NCI-H345 treated with DMSO at 0.1 percent for 48 hours (cell line): ENCODE results near the gene MACC1.

Experiments
- DNase-seq: peaks from one replicate; lab custom pipeline; 2025; ENCODE audit not compliant: unreplicated experiment; lab: John Stamatoyannopoulos, UW

The MACC1 gene

DNA sequence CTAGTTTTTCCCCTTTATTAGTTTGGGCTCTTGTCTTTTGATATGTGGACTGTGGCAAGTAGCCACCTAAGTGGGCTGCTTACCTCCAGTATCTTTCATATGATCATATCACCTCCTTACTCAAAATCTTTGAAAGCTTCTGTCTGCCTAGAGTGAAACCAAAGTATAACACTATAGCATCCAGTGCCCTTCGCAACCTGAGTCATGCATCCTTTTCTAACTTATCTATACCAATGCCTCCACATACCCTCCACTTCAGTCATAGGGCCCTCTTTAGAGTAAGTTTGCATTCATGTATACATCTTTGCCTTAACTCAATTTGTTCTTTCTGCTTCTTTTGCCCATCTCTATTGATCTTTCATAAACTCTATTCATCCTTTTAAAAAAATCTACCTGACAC is 15.7 kb upstream of the MACC1 start:
- DNase-seq: no peak

DNA sequence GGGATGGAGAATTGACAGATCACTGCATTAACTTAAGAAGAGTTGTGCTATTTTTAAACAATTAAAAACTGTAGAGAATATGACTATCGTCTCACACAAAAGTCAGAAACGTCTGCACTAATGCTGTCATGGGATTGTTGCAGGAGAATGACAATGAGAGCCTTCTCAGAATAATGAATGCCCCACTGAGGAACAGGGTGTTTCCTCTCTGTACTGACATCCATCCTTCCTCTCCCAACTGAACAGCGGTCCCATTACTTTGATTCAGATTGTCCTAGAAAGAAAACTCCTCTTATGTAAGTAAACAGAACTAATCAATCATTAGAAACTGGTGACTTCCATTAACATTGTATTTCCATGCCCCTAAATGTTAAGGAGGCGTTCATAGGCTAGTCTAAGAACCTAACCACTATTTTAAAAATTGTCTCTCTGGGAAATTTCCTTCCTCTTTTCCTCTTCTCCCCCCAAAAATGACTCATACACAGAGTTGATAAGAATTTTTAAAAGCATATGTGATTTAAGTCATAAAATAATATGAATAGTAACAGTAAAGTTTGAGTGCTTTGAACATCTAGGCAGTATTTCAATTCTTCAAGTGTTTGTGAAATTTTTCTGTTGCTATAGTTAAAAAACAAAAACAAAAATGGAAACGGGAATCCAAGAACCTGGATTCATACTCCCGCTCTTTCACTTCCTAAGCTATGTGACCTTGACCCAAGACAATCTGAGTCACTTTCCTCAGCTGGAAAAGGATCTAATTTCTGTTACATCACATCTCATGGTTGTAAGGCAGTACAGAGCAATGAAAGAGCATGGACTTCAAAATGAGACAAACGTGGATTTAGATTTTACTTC is 12.7 kb upstream of the MACC1 start:
- DNase-seq: no peak

DNA sequence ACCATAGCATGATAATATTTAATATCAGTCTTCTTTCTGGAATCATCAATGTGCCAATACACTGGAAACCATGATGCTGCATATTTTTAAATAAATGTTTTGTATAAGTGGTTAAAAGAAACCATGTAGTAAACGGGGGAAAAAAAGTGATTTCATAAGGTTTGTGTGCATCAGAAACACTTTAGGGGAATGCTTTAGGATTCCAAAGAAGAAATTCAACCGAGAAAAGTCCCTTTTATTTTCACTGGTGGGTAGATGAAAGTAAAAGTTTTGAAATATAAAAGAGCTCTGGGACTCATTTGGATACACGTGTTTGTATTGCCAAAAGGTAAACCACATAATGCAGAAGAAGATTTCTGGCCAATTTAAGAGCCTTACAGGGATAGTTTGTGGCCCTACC is 11.9 kb upstream of the MACC1 start:
- no peak for DNase-seq

DNA sequence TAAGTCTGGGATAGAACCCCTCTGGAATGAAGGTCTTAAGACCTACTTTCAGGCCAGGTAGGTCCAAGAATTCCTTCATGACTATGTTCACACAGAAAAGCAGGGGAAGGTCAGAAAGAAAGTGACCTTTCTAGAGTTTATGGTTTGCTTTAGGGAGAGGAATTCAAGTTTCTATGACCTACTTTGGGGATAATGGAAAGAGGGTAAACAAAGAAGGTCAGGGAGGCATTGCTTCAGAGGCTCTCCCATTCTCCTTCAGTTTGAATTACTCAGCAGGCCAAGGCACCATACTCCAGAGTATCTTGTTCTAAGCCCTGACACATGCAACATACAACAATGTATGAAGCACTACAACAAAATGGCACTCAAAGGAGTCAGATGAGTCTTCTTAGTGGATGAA is 11.5 kb upstream of the MACC1 start:
- no peak for DNase-seq

DNA sequence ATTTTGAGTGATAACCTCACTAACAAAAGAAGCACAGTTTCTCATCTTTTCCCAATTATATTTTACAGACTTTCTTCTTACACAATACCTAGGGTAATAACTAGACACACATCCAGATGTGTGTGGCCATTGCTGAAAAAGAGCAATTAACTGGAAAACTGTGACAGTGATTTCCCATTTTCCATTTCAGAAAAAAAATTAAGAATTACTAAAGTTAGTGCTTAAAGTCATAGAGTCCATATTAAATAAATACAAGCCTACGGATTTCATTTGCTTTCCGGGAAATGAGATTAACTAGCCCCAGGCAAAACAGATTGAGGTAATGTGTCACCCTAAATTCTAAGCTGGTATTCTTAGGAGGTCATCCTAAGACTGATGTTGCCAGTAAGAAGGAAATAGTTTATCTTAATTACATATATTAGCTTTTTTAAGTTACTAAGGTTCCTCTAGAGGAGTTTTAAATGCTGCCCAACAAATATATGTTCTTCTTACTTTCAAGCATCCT is 10.2 kb upstream of the MACC1 start:
- no peak for DNase-seq

DNA sequence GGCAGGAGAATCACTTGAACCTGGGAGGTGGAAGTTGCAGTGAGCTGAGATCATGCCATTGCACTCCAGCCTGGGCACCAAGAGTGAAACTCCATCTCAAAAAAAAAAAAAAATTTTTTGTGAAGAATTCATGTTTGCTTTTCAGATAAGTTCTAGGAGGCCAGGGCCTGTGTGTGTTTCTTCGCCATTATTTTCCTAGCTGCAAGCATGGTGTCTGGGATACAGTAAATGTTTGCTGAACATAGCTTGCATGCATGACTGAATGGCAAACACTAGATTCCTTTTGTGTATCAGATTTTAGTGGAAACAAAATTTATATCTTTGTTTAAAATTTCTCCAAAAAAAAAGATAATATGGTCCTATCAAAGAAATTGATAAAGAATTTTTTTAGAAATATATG is 9.7 kb upstream of the MACC1 start:
- no peak for DNase-seq

DNA sequence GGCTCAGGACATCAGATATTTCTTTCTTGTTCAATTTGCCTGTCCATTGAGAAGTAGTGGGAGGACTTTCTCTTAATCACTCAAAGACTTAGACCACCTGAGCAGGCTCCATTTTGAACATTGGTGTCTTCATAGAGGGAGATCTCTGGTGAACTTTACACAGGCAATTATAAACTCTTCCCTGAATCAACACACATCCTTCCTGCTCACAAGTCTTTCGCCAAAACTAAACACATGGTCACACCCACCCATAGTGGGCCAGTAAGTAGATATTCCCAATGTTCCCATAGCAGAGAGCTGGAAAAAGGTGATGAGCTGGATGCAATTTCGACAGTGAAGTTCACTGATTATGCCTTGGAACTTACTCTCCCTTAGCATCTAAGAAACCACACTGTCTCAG is 8.2 kb upstream of the MACC1 start:
- DNase-seq: no peak

DNA sequence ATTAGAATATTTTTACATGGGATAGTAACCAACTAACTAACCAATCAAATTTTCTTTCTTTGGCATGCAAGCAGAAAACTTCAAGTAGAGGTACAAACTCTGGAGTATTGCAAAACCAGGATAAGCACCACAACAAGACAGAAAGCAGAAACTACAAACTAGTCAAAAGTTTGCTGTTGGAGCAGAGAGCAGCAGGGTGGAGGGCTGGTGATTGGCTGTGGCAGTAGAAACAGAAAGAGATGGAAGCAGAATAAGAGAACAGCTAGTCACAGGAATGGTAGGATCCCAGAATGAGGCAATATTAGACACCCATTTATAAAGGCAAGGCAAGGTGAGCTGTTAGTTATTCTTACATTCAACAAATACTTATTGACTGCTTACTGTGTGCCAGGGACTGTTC is 6.8 kb upstream of the MACC1 start:
- no peak for DNase-seq

DNA sequence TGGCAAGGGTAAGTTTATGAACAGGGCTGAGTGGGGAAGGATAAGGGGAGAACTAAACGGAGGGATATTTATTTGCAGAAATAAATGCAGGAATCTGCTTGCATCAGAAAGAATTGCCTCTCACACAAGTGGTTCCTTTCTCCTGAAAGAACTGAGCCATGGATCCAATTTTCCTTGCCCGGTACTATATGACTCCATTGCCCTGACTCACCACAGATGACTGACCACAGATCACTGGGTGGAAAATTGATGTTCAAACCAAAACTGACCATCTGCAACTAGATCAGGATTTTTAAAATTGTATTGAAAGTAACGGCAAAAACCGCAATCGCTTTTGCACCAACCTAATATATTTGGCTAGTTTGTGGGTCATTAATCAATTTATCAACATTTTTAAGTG is 6.2 kb upstream of the MACC1 start:
- no peak for DNase-seq

DNA sequence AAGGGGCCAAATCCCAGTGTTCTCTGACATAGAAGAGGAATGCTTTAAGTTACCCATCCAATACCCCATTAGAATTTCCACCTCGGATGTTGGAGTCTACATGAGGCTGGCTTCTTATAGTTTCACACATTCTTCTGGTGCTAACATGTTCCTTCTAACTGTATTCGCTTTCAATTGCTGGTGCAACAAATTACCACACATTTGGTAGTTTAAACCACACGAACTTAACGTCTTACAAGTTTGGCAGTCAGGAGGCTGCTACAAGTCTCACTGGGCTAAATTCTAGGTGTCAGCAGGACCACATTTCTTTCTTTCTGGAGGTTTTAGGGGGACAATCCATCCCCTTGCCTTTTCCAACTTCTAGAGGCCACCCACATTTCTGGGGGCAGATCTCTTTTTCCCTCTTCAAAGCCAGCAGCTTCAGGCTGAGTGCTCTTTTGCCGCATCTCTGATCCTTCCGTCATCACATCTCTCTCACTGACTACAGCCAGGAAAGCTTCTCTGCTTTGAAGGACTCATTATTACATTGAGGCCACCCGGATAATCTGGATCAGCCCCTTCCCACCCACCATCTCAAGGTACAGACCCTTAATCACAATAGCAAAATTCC is 5.1 kb upstream of the MACC1 start:
- DNase-seq: no peak

DNA sequence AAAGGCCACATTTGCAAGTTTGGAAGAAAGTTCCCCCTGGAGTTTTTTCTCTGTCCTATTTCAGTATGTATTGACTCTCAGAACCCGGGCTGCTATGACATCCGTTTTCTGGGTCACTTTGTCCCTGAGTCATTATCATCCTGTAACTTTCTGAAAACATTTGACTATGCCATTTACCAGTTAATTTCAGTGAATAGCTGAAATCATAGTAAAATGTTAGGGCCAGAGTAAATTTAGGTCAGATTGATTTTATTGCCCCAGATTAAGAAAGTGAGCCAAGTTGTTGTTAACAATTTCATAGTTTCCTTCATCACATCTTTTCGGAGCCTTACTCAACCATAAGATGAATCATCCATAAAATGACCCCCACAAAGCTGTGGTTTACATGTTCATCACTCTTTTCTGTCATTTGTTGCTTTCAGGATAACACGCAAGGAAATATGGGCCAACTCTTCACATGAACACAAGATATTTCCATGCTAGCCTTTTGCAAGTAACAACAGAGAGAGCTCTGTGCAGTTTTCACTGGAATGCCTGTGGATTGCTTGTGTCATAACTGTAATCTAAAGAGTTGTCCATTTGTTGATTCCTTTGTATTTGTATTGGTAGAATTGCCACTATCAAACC is 3.9 kb upstream of the MACC1 start:
- DNase-seq: no peak

DNA sequence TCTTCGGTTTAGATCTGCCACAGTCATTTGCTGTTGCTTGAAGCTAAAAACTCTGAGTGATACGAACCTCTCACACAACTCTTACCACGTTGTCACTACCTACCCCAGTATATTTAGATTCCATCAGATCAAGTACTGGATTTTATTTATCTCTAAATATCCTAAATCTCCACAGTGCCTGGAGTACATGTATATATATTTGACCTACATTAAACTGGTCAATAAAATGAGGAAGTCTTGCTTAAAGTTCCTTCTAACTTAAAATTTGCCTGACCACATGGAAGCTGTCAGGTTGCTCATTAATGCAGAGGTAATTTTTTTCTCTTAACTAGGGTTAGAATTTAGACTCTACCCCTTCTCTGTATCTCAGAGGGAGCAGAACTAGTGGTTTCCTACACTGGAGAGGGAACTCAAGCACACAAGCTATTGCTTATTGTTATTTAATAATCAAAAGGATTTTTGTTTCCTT is 3.1 kb upstream of the MACC1 start:
- no peak for DNase-seq

DNA sequence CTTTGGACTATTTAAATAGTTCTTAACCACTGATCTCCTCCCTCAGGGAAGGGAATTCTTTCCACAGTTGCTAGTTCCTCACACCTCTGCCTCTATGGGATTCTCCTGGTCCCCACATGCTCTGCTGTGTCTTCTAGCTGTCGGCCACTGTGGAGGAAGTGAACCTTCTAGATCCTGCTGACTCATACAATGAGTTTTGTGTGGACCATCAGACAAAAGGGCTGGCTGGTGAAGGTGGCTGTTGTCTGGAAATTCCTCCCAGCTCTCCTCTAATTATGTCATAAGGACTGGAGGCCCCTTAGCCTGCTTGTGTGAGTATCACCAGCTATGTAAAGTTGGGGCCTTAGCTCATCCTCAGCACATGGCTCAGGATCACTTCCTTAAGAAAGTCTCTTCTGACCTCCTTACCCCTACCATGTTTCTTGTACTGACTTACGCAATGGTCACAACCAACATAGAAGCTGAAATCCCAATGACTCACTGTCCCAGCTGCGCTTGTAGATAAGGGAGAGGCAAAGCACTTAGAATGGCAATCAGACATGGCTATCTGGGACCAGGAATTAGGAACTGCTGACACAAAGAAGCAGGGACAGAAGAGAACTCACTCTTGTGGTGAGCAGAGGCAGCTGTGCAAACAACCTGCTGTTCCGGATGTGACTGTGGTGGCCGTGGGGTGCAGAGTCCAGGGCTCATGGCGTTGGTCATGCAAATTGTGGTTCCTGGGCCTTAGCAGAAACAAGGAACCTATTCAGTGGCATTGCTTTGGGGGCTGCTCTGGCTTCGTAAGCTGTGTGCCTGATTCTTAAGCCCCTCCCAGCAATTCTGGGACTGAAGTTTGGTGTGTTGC is 2.5 kb upstream of the MACC1 start:
- DNase-seq: peak; percentile 84

DNA sequence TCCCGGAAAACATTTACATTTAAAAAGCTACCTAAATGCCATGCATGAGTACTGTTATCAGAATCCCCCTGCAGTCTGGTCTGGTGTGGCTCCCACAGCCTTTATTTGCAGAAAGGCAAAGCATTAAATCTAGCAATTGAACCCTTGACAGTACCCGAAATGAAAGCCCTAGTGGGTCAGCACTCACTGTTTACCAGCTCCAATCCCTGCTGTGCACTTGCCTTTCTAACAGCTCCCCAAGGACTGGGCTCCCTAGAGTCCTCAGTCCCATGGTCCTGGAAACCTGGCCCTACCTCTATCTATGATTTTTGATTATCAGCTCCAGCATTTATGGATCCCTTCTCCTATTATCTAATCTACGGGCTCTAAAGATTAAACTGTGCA is 1.9 kb upstream of the MACC1 start:
- no peak for DNase-seq

DNA sequence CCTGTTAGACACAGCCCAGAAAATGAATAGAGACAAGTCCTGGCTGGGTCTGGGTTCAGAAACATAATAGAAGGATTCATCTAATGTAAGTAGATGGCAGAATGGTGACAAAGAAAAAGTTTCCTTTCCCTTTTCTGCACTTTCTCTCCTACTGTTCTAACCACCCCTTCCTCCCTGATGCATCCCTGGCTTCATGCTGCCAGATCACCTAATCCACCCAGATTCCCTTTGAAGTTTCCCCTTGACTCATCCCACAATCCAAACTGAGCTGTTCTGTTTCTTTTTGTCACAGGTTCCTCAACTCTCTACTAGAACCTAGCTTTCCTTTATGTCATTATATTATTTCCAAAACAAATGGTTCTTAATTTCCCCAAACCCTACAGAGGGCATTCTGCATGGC is 1.1 kb upstream of the MACC1 start:
- no peak for DNase-seq

DNA sequence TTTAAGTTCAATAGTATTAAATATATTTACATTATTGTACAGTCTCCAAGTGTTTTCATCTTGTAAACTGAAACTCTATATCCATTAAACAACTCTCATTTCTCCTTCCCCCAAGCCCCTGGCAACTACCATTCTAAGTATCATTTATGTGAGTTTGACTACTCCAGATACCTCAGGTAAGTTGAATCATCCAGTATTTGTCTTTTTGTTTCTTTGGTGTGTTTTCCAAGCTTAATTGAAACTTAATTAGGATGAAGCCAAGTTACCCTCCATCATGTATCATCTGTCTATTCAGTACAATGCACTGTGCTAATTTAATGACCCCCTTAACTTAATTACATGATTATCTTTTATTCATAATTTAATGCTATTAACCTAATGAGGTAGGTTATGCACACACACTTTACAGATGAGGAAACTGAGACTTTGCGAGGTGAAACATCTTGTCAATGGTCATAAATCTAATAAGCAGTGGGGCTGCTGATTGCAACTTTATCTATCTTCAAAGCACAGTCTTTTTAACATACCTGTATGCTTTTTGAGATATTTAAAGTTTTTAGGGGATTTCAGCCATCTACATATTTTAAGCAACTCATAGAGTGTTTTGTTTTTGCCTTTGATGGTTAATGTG is 663 bp downstream of the MACC1 start:
- DNase-seq: no peak

DNA sequence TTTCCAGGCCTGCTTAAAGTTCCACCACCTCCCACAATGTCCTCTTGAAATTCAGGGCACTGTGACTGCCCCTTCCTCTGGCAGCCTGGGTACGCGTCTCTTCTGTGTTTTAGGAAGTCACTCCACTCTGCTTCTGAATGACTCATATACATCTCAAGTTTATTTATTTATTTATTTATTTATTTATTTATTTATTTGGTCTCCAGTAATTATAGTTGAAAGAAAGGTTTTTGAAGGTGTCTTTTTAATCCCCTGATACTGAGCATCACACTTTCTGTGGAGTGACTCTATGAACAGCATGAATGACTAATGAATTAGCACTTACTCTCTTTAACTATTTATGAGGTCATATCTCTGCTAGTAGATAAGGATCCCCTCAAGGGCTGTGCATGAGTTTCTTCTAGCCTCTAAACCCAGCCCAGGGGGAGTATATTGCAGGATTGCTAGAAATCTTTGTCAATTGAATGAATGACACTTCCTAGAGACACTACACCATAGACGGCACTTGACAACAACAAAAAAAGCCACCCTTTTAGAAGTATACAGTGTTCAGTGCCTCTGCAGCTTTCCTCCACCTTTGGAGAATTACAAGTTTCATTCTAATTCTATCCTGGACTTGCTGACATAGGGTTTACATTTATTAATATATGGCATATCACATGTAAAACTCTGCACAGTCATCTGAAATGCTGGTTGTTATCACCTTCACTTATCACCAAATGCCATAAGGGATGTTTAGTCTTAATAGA is 2.1 kb downstream of the MACC1 start:
- no peak for DNase-seq

DNA sequence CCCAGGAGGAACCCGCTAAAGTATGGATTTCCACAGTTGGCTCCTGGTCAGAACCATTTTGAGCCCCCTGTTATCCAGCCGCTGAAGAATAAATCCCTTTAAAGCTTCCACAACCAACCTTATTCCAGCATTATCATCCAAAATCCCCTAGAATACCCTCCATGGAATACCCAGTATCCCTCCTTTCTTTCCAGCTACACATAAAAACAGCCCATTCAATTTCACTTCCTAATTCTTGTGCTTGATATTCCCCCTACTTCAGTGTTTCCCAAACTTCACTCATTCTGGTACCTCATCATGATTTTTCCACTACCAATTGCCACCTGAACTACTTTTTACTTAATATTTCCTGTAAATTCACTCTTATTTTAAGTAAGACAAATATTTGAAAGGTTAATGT is 3.1 kb downstream of the MACC1 start:
- DNase-seq: no peak

DNA sequence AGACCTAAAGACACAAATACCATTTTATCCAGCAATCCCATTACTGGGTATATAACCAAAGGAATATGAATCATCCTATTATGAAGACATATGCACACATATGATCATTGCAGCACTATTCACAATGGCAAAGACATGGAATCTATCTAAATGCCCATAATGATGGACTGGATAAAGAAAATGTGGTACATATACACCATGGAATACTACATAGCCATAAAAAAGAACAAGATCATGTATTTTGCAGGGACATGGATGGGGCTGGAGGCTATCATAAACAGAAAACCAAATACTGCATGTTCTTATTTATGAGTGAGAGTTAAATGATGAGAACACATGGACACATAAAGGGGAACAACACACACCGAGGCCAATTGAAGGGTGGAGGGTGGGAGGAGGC is 3.8 kb downstream of the MACC1 start:
- no peak for DNase-seq

DNA sequence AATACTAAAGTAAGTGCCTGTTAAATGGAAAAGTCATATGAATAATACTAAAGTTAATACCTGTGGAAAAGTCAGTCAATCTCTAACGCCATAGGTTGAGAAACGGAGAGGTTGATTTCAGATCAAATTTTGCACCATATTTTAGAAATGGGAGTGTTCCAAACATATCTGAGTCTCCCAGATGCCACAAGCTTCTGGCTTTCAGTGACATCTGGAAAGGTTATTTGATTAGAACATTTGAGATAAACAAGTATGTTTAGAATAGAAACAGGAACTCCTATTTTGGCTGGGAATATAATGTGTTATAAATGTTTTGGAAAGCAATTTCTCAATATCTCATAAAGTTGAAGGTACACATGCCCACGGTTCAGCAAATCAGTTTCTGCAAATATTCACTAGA is 5.8 kb downstream of the MACC1 start:
- no peak for DNase-seq
